SK-N-SH treated with all-trans-retinoic acid at 6 μM for 48 hours (cell line): ENCODE results near the gene NEIL1.

Experiments
- ATAC-seq: fragments of 200-7000 bp; cut with Tn5 transposase; 3 replicates; pipeline ENCODE4 v1.9.1; 2020; ENCODE audit warnings: mild to moderate bottlenecking, moderate library complexity
- ARNTL ChIP-seq: fragments of 450-650 bp; formaldehyde crosslinking; IDR thresholded peaks from 2 replicates; pipeline ENCODE4 v1.5.0; 2020; ENCODE audit warnings: low read depth, mild to moderate bottlenecking, moderate library complexity, borderline replicate concordance
- BACH2 ChIP-seq: fragments of 250-450 bp; sonication (Bioruptor Pico); IDR thresholded peaks from 2 replicates; pipeline ENCODE4 v1.9.0; 2021; ENCODE audit warnings: mild to moderate bottlenecking, borderline replicate concordance
- CREB5 ChIP-seq: fragments of 250-450 bp; sonication (Bioruptor Pico); IDR thresholded peaks from 2 replicates; pipeline ENCODE4 v1.5.1; 2020; ENCODE audit warnings: low read depth, mild to moderate bottlenecking, moderate library complexity
- CSDC2 ChIP-seq: fragments of 250-450 bp; sonication (Bioruptor Pico); IDR thresholded peaks from 2 replicates; pipeline ENCODE4 v1.5.0; 2020; ENCODE audit warnings: mild to moderate bottlenecking, moderate library complexity
- CSRNP3 ChIP-seq: fragments of 250-450 bp; sonication (Bioruptor Pico); IDR thresholded peaks from 2 replicates; pipeline ENCODE4 v1.5.1; 2021; ENCODE audit warnings: mild to moderate bottlenecking, moderate library complexity
- ESRRG ChIP-seq: fragments of 250-450 bp; sonication (Bioruptor Pico); IDR thresholded peaks from 2 replicates; pipeline ENCODE4 v1.6.1; 2021; ENCODE audit warnings: mild to moderate bottlenecking
- GLIS3 ChIP-seq: fragments of 250-450 bp; sonication (Bioruptor Pico); IDR thresholded peaks from 2 replicates; pipeline ENCODE4 v1.5.0; 2020; ENCODE audit warnings: mild to moderate bottlenecking, moderate library complexity
- ISL1 ChIP-seq: fragments of 250-450 bp; sonication (Bioruptor Pico); IDR thresholded peaks from 2 replicates; pipeline ENCODE4 v2.1.2; 2022; ENCODE audit warnings: mild to moderate bottlenecking, moderate library complexity
- OSR1 ChIP-seq: fragments of 250-450 bp; sonication (Bioruptor Pico); IDR thresholded peaks from 2 replicates; pipeline ENCODE4 v1.8.0; 2022; ENCODE audit warnings: moderate library complexity, mild to moderate bottlenecking, inconsistent platforms
- PATZ1 ChIP-seq: fragments of 250-450 bp; sonication (Bioruptor Pico); IDR thresholded peaks from 2 replicates; pipeline ENCODE4 v1.8.0; 2020; ENCODE audit warnings: mild to moderate bottlenecking, moderate library complexity, borderline replicate concordance
- PPARA ChIP-seq: fragments of 250-450 bp; sonication (Bioruptor Pico); IDR thresholded peaks from 2 replicates; pipeline ENCODE4 v1.5.0; 2020; ENCODE audit warnings: mild to moderate bottlenecking, borderline replicate concordance
- RARB ChIP-seq: fragments of 250-450 bp; sonication (Bioruptor Pico); IDR thresholded peaks from 2 replicates; pipeline ENCODE4 v1.8.0; 2021; ENCODE audit warnings: mild to moderate bottlenecking, moderate library complexity
- SNAI2 ChIP-seq: fragments of 250-450 bp; sonication (Bioruptor Pico); IDR thresholded peaks from 2 replicates; pipeline ENCODE4 v1.5.0; 2020; ENCODE audit warnings: mild to moderate bottlenecking, moderate library complexity
- TCF4 ChIP-seq: fragments of 250-450 bp; sonication (Bioruptor Pico); IDR thresholded peaks from 2 replicates; pipeline ENCODE4 v1.8.0; 2021; ENCODE audit warnings: mild to moderate bottlenecking, moderate library complexity, borderline replicate concordance
- TOX ChIP-seq: fragments of 250-450 bp; sonication (Bioruptor Pico); IDR thresholded peaks from 2 replicates; pipeline ENCODE4 v1.8.0; 2021; ENCODE audit warnings: mild to moderate bottlenecking, moderate library complexity, borderline replicate concordance
- ZC3H10 ChIP-seq: fragments of 250-450 bp; sonication (Bioruptor Pico); IDR thresholded peaks from 2 replicates; pipeline ENCODE4 v1.5.1; 2021; ENCODE audit warnings: mild to moderate bottlenecking, moderate library complexity
- ZFP3 ChIP-seq: fragments of 250-450 bp; sonication (Bioruptor Pico); IDR thresholded peaks from 2 replicates; pipeline ENCODE4 v1.5.0; 2020; ENCODE audit warnings: mild to moderate bottlenecking, moderate library complexity
- ZFP30 ChIP-seq: fragments of 450-650 bp; formaldehyde crosslinking; IDR thresholded peaks from 2 replicates; pipeline ENCODE4 v1.5.0; 2022; ENCODE audit warnings: mild to moderate bottlenecking, moderate library complexity
- ZNF565 ChIP-seq: fragments of 450-650 bp; formaldehyde crosslinking; conservative IDR thresholded peaks from 2 replicates; pipeline ENCODE4 v1.5.0; 2020; ENCODE audit warnings: low read depth, mild to moderate bottlenecking, moderate library complexity
- ZNF70 ChIP-seq: fragments of 450-650 bp; formaldehyde crosslinking; IDR thresholded peaks from 2 replicates; pipeline ENCODE4 v1.5.0; 2020; ENCODE audit warnings: mild to moderate bottlenecking, moderate library complexity
- ZNF8 ChIP-seq: fragments of 450-650 bp; formaldehyde crosslinking; IDR thresholded peaks from 2 replicates; pipeline ENCODE4 v1.5.0; 2020; ENCODE audit warnings: mild to moderate bottlenecking, moderate library complexity
- TF ChIP-seq, protein P1 (sequence below): fragments of 250-450 bp; sonication (Bioruptor Pico); IDR thresholded peaks from 2 replicates; pipeline ENCODE4 v1.8.0; 2021; ENCODE audit warnings: low read depth, mild to moderate bottlenecking, moderate library complexity, borderline replicate concordance

NEIL1 gene

GRCh38 chr15:75367406-75367912 is 20.6 kb downstream of the NEIL1 start:
- no peak for ATAC-seq
- TF ChIP-seq ISL1 (no peak), CSRNP3 (CRISPR knock-in tag) (no peak), ZFP3 (CRISPR knock-in tag) (no peak), SNAI2 (CRISPR knock-in tag) (no peak), BACH2 (CRISPR knock-in tag) (no peak), PATZ1 (CRISPR knock-in tag) (no peak), ESRRG (CRISPR knock-in tag) (no peak), ARNTL (CRISPR knock-in tag) (no peak), CSDC2 (CRISPR knock-in tag) (no peak), TOX (CRISPR knock-in tag) (no peak), ZC3H10 (CRISPR knock-in tag) (no peak)
- TF ChIP-seq, all 23 proteins: peak for 0

- ATAC-seq = peak; percentile 94
- TF ChIP-seq ZNF8 (CRISPR knock-in tag) (no peak), PPARA (CRISPR knock-in tag) (no peak), TCF4 (CRISPR knock-in tag) (peak; percentile 17; the same call in 1 of the 2 replicates), ZNF565 (no peak), TOX (CRISPR knock-in tag) (no peak), CSRNP3 (CRISPR knock-in tag) (no peak), ARNTL (CRISPR knock-in tag) (no peak)
- TF ChIP-seq, protein P1, sequence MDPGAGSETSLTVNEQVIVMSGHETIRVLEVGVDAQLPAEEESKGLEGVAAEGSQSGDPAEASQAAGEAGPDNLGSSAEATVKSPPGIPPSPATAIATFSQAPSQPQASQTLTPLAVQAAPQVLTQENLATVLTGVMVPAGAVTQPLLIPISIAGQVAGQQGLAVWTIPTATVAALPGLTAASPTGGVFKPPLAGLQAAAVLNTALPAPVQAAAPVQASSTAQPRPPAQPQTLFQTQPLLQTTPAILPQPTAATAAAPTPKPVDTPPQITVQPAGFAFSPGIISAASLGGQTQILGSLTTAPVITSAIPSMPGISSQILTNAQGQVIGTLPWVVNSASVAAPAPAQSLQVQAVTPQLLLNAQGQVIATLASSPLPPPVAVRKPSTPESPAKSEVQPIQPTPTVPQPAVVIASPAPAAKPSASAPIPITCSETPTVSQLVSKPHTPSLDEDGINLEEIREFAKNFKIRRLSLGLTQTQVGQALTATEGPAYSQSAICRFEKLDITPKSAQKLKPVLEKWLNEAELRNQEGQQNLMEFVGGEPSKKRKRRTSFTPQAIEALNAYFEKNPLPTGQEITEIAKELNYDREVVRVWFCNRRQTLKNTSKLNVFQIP (CRISPR knock-in tag) = no peak
Measured at GRCh38 chr15:75367913-75368688, 21.3 kb downstream of the NEIL1 start, which contains the start of gene MAN2C1. MAN2C1 (minus strand) TSS chr15:75368607; CDS start chr15:75368583, 24 bp downstream.

- peak; percentile 6 for ATAC-seq
- no peak for TF ChIP-seq CSDC2 (CRISPR knock-in tag)
- TF ChIP-seq ZNF70 (CRISPR knock-in tag) = no peak
- no peak for TF ChIP-seq ISL1
- no peak for TF ChIP-seq ZFP30 (CRISPR knock-in tag)
- no peak for TF ChIP-seq PATZ1 (CRISPR knock-in tag)
- no peak for TF ChIP-seq RARB (CRISPR knock-in tag)
- TF ChIP-seq PPARA (CRISPR knock-in tag) = no peak
- TF ChIP-seq CREB5 = no peak
- no peak for TF ChIP-seq TCF4 (CRISPR knock-in tag)
- TF ChIP-seq GLIS3 (CRISPR knock-in tag) = no peak
- no peak for TF ChIP-seq ZC3H10 (CRISPR knock-in tag)
- TF ChIP-seq CSRNP3 (CRISPR knock-in tag) = no peak
- no peak for TF ChIP-seq OSR1 (CRISPR knock-in tag)
Measured at GRCh38 chr15:75368689-75369239, 21.9 kb downstream of the NEIL1 start.
